Measurements from ENCODE around the gene TRIM24.

TRIM24 gene

GRCh38 chr7:138630059-138630610 is 170.1 kb downstream of the TRIM24 start:
- DNase-seq, result no peak

GRCh38 chr7:138632384-138632783 is 172.3 kb downstream of the TRIM24 start:
- DNase-seq, result no peak

DNA sequence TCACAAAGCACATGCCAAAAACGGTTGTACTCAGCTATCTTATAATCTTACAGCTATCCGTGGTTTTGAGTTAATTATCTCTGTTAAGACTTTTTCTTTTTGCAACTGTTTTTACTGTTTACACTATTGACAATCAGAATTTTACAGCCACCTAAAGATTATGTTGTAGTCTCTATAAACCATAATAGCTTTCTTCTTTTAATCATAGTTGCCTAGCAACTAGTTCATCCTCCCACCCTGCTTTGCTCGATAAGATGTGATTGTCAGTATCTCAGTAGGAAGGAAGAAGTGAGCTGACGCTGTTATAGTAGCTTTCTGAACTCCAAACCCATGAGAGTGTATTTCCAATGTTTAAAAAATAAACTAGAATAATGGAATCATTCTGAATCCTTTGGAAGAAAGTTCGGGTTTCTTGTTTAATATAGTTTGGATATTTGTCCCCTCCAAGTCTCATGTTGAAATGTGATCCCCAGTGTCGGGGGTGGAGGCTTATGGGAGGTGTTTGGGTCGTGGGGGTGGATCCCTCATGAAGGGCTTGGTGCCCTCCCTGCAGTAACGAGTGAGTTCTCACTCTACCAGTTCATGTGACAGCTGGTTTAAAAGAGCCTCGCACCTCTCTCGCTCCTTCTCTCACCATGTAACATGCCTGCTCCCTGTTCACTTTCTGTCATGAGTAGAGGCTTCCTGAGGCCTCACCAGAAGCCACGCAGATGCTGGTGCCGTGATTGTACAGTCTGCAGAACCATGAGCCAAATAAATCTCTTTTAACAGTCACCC is 173.0 kb downstream of the TRIM24 start:
- DNase-seq, result no peak
